A172 (cell line): Measurements from ENCODE around the gene HSP90AA1. TPM values are rescaled to one million over a fixed set of nuclear protein-coding genes. Genes with fewer than 3 reads are reported as not detected.
"Not testable (repeated sequence)": the region's sequence is repeated elsewhere in the genome, so short reads cannot be mapped to it uniquely, and the experiment has no call there.

Experiments used
- DNase-seq: peaks from one replicate; pipeline ENCODE4 v3.0.0-alpha.2; 2015; ENCODE audit warnings: low spot score
- total RNA-seq: library from RNA; depleted of rRNA; stranded (reverse); fragments of >200 nt; shearing (Covaris generic); gene quantifications from 2 replicates; pipeline ENCODE4 v1.2.3, GENCODE V29; 2014; rRNA removed

Gene HSP90AA1
- total RNA-seq = 404 and 642 TPM in 2 replicates

- peak; percentile 75 for DNase-seq
Observed at GRCh38 chr14:102086972-102087761, at the start of gene HSP90AA1. TSS of gene HSP90AA1 (minus strand) at chr14:102087044. CDS start at chr14:102086378, 666 bp downstream.

GRCh38 chr14:102135456-102135855 lies 48.6 kb upstream of the HSP90AA1 start:
- not testable (repeated sequence) for DNase-seq

GRCh38 chr14:102134719-102135118 lies 47.9 kb upstream of the HSP90AA1 start:
- DNase-seq = not testable (repeated sequence)

- DNase-seq = not testable (repeated sequence)
Observed at GRCh38 chr14:102134021-102134420, 47.2 kb upstream of the HSP90AA1 start.

- DNase-seq = no peak
Observed at GRCh38 chr14:102131741-102132140, 44.9 kb upstream of the HSP90AA1 start.

- DNase-seq = no peak
Observed at GRCh38 chr14:102126807-102127455, 40.1 kb upstream of the HSP90AA1 start.

GRCh38 chr14:102125546-102125945 lies 38.7 kb upstream of the HSP90AA1 start:
- DNase-seq = no peak

- DNase-seq = no peak
Observed at GRCh38 chr14:102124419-102124818, 37.6 kb upstream of the HSP90AA1 start.

- DNase-seq = no peak
Observed at GRCh38 chr14:102121567-102121966, 34.7 kb upstream of the HSP90AA1 start.

GRCh38 chr14:102120888-102121287 lies 34.0 kb upstream of the HSP90AA1 start:
- no peak for DNase-seq

- no peak for DNase-seq
Observed at GRCh38 chr14:102117852-102118251, 31.0 kb upstream of the HSP90AA1 start.

GRCh38 chr14:102116361-102117180 lies 29.7 kb upstream of the HSP90AA1 start:
- DNase-seq = no peak

GRCh38 chr14:102111101-102111500 lies 24.3 kb upstream of the HSP90AA1 start:
- DNase-seq = no peak

GRCh38 chr14:102109332-102109731 lies 22.5 kb upstream of the HSP90AA1 start:
- not testable (repeated sequence) for DNase-seq

- DNase-seq = no peak
Observed at GRCh38 chr14:102105369-102105768, 18.5 kb upstream of the HSP90AA1 start.

GRCh38 chr14:102103062-102103695 lies 16.3 kb upstream of the HSP90AA1 start:
- DNase-seq = no peak

GRCh38 chr14:102097441-102098135 lies 10.7 kb upstream of the HSP90AA1 start:
- no peak for DNase-seq

GRCh38 chr14:102096569-102097188 lies 9.8 kb upstream of the HSP90AA1 start:
- peak; percentile 62 for DNase-seq

- no peak for DNase-seq
Observed at GRCh38 chr14:102095871-102096568, 9.2 kb upstream of the HSP90AA1 start.
